LNCaP clone FGC (cell line): ENCODE data around the gene SFTPA1.
"Not testable (repeated sequence)": the region's sequence is repeated elsewhere in the genome, so short reads cannot be mapped to it uniquely, and the experiment has no call there.

Experiments
- DNase-seq: peaks from one replicate; pipeline ENCODE4 v3.0.0-alpha.2; 2011; ENCODE audit warnings: low read depth
- H3K4me3 ChIP-seq: 2 replicates; pipeline ENCODE4 v1.5.1; 2011; ENCODE audit warnings: mild to moderate bottlenecking, low read depth, low read length, control low read depth
- CTCF ChIP-seq: IDR thresholded peaks from 2 replicates; pipeline ENCODE4 v1.5.1; 2012; ENCODE audit warnings: mild to moderate bottlenecking; ENCODE audit not compliant: control insufficient read depth, insufficient read depth; ENCODE audit errors: extremely low read depth

The SFTPA1 gene

GRCh38 chr10:79638318-79638717 lies 27.6 kb downstream of the SFTPA1 start:
- no peak for DNase-seq
- no peak overlapping the region for H3K4me3 ChIP-seq

GRCh38 chr10:79652695-79653094 lies 42.0 kb downstream of the SFTPA1 start:
- H3K4me3 ChIP-seq, DNase-seq: not testable (repeated sequence)

More at GRCh38 chr10:79638318-79638717, 27.6 kb downstream of the SFTPA1 start:
- TF ChIP-seq CTCF, result no peak

DNA sequence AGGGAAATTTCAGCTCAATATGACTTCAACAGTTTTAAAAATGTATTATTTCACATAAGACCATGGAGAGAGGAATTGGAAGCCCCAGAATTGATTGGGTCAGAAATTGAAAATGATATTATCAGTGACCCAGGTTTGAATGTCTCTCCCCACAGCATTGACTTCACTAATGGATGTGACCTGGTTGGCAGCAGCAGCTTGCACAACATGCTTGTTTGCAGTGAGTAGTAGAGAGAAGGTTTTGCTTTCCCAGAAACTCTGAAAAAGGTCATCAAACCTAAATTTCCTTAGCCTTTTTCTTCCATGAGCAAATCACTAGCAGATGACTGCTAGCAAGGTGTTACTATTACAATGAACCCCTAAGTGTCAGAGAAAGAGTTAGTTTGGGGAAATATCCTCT lies 52.5 kb downstream of the SFTPA1 start:
- not testable (repeated sequence) for DNase-seq, H3K4me3 ChIP-seq

GRCh38 chr10:79664686-79665085 lies 53.9 kb downstream of the SFTPA1 start:
- not testable (repeated sequence) for H3K4me3 ChIP-seq, DNase-seq
